ENCODE data around the gene SLC5A9. TPM values are rescaled to one million over a fixed set of nuclear protein-coding genes. Genes with fewer than 3 reads are reported as not detected.

SLC5A9 gene
- polyA plus RNA-seq, 2 of the 4 experiments (the other 2 are of a cell fraction) = 0.03 to 0.21 TPM

DNA sequence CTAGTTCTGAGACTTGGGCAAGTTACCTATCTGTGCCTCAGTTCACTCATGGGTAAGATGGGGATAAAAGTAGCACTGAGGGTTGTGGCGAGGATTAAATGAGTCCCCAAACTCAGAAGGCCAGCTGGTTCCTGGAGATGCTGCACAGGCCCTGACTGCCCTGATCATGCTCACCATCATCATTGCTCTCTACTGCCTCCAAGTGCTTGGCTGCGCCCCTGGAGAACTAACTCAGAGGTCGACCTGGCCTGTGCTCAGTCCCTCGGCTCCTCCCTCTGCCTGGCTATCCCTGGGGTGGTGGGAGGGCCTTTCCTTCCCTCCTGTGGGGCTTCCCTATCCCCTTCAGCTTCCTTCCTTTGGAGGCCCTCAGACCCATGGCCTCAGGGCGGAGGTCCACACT, 5.6 kb downstream of the SLC5A9 start:
- FAIRE-seq = no peak
- ChIA-PET CTCF (interaction anchor here (0.8 kb wide), 1 partner anchor 9 kb away, joined by 3 read pairs; no protein-coding TSS in a partner anchor), POLR2A (no interaction called here)
- Histone ChIP-seq H3K4me2 (no peak overlapping the region), H3K27ac (no peak overlapping the region), H3K4me3 (no peak overlapping the region), H3K4me1 (no peaks in the 10 kb centered on the region), H3K9me3 (no peaks in the 10 kb centered on the region)
- TF ChIP-seq RARB (CRISPR knock-in tag; IDR thresholded peaks at IDR 0.05) = no peak
- TF ChIP-seq CEBPB (IDR thresholded peaks at IDR 0.05) = no peak
- no peak for TF ChIP-seq POLR2AphosphoS2 (conservative IDR thresholded peaks at IDR 0.05; ENCODE audit: low read length)
- TF ChIP-seq, protein P1, sequence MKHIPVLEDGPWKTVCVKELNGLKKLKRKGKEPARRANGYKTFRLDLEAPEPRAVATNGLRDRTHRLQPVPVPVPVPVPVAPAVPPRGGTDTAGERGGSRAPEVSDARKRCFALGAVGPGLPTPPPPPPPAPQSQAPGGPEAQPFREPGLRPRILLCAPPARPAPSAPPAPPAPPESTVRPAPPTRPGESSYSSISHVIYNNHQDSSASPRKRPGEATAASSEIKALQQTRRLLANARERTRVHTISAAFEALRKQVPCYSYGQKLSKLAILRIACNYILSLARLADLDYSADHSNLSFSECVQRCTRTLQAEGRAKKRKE (CRISPR knock-in tag; IDR thresholded peaks at IDR 0.05; ENCODE audit: low read depth) = no peak
- no peak for TF ChIP-seq POLR2A (IDR thresholded peaks at IDR 0.05; ENCODE audit: low read length)
- no peak for TF ChIP-seq JUNB (IDR thresholded peaks at IDR 0.05)
- TF ChIP-seq FOSL2 (IDR thresholded peaks at IDR 0.05) = no peak
- no peak for TF ChIP-seq FOSL2 (CRISPR knock-in tag; IDR thresholded peaks at IDR 0.05)
- TF ChIP-seq, protein P2, sequence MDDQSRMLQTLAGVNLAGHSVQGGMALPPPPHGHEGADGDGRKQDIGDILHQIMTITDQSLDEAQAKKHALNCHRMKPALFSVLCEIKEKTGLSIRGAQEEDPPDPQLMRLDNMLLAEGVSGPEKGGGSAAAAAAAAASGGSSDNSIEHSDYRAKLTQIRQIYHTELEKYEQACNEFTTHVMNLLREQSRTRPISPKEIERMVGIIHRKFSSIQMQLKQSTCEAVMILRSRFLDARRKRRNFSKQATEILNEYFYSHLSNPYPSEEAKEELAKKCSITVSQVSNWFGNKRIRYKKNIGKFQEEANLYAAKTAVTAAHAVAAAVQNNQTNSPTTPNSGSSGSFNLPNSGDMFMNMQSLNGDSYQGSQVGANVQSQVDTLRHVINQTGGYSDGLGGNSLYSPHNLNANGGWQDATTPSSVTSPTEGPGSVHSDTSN (IDR thresholded peaks at IDR 0.05) = no peak
- TF ChIP-seq, protein P3, sequence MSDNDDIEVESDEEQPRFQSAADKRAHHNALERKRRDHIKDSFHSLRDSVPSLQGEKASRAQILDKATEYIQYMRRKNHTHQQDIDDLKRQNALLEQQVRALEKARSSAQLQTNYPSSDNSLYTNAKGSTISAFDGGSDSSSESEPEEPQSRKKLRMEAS (IDR thresholded peaks at IDR 0.05) = no peak
- no peak for TF ChIP-seq TP53 (CRISPR knock-in tag; IDR thresholded peaks at IDR 0.05)
- peak in 1 of 2 experiments; percentile 4 for DNase-seq (ENCODE audit: low read depth in 1 of 2, low spot score in 1 of 2)
- 51% methylated on average over 4 of the region's 5 CpGs for WGBS (ENCODE audit: missing lambda C conversion rate)
- peak in 1 of 2 experiments; percentile 86; a peak in 3 of 6 replicates for ATAC-seq

DNA sequence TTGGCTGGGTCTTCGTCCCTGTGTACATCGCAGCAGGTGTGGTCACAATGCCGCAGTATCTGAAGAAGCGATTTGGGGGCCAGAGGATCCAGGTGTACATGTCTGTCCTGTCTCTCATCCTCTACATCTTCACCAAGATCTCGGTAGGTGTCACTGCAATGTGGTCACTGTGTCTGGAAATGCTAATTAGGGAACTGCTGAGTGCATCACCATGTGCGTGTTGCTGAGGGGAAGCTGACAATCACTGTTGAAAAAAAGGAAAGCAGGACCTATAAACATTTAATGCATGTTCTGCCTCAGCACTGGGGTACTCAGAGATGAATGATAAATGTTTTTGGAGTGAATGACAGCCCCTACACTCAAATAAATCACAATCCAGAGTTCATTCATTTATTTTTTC, 6.8 kb downstream of the SLC5A9 start:
- no peak overlapping the region for H3K4me3 ChIP-seq
- ChIA-PET CTCF (no interaction called here), POLR2A (no interaction called here)
- no peak for FAIRE-seq
- H3K4me1 ChIP-seq = no peaks in the 10 kb centered on the region
- no peak for ATAC-seq
- no peak overlapping the region for H3K27ac ChIP-seq
- 58% methylated on average over 6 of the region's 6 CpGs for WGBS (ENCODE audit: missing lambda C conversion rate)
- no peaks in the 10 kb centered on the region for H3K9me3 ChIP-seq
- DNase-seq (ENCODE audit: low read depth in 1 of 2, low spot score in 1 of 2) = no peak
- no peak overlapping the region for H3K4me2 ChIP-seq
- TF ChIP-seq PHF8 (IDR thresholded peaks at IDR 0.05; ENCODE audit: borderline replicate concordance, low read depth) (no peak), FOXS1 (CRISPR knock-in tag; IDR thresholded peaks at IDR 0.05) (no peak), HDAC2 (IDR thresholded peaks at IDR 0.05) (no peak), RCOR1 (IDR thresholded peaks at IDR 0.05; ENCODE audit: low read depth, low read length) (no peak), RARB (CRISPR knock-in tag; IDR thresholded peaks at IDR 0.05) (no peak), RFX5 (IDR thresholded peaks at IDR 0.05) (no peak), SMC3 (IDR thresholded peaks at IDR 0.05) (no peak), EHMT2 (IDR thresholded peaks at IDR 0.05; ENCODE audit: low read depth) (no peak), TP53 (CRISPR knock-in tag; IDR thresholded peaks at IDR 0.05) (no peak), TFCP2L1 (CRISPR knock-in tag; IDR thresholded peaks at IDR 0.05) (no peak), JUNB (IDR thresholded peaks at IDR 0.05) (no peak)
- TF ChIP-seq, protein P2 (IDR thresholded peaks at IDR 0.05) = no peak
- TF ChIP-seq, protein P4, sequence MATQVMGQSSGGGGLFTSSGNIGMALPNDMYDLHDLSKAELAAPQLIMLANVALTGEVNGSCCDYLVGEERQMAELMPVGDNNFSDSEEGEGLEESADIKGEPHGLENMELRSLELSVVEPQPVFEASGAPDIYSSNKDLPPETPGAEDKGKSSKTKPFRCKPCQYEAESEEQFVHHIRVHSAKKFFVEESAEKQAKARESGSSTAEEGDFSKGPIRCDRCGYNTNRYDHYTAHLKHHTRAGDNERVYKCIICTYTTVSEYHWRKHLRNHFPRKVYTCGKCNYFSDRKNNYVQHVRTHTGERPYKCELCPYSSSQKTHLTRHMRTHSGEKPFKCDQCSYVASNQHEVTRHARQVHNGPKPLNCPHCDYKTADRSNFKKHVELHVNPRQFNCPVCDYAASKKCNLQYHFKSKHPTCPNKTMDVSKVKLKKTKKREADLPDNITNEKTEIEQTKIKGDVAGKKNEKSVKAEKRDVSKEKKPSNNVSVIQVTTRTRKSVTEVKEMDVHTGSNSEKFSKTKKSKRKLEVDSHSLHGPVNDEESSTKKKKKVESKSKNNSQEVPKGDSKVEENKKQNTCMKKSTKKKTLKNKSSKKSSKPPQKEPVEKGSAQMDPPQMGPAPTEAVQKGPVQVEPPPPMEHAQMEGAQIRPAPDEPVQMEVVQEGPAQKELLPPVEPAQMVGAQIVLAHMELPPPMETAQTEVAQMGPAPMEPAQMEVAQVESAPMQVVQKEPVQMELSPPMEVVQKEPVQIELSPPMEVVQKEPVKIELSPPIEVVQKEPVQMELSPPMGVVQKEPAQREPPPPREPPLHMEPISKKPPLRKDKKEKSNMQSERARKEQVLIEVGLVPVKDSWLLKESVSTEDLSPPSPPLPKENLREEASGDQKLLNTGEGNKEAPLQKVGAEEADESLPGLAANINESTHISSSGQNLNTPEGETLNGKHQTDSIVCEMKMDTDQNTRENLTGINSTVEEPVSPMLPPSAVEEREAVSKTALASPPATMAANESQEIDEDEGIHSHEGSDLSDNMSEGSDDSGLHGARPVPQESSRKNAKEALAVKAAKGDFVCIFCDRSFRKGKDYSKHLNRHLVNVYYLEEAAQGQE (IDR thresholded peaks at IDR 0.05) = no peak
- TF ChIP-seq, protein P5, sequence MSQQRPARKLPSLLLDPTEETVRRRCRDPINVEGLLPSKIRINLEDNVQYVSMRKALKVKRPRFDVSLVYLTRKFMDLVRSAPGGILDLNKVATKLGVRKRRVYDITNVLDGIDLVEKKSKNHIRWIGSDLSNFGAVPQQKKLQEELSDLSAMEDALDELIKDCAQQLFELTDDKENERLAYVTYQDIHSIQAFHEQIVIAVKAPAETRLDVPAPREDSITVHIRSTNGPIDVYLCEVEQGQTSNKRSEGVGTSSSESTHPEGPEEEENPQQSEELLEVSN (IDR thresholded peaks at IDR 0.05; ENCODE audit: borderline replicate concordance, low read depth) = no peak
- TF ChIP-seq, protein P1 (CRISPR knock-in tag; IDR thresholded peaks at IDR 0.05; ENCODE audit: low read depth) = no peak
- TF ChIP-seq, protein P6, sequence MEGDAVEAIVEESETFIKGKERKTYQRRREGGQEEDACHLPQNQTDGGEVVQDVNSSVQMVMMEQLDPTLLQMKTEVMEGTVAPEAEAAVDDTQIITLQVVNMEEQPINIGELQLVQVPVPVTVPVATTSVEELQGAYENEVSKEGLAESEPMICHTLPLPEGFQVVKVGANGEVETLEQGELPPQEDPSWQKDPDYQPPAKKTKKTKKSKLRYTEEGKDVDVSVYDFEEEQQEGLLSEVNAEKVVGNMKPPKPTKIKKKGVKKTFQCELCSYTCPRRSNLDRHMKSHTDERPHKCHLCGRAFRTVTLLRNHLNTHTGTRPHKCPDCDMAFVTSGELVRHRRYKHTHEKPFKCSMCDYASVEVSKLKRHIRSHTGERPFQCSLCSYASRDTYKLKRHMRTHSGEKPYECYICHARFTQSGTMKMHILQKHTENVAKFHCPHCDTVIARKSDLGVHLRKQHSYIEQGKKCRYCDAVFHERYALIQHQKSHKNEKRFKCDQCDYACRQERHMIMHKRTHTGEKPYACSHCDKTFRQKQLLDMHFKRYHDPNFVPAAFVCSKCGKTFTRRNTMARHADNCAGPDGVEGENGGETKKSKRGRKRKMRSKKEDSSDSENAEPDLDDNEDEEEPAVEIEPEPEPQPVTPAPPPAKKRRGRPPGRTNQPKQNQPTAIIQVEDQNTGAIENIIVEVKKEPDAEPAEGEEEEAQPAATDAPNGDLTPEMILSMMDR (IDR thresholded peaks at IDR 0.05) = no peak
- TF ChIP-seq, protein P7, sequence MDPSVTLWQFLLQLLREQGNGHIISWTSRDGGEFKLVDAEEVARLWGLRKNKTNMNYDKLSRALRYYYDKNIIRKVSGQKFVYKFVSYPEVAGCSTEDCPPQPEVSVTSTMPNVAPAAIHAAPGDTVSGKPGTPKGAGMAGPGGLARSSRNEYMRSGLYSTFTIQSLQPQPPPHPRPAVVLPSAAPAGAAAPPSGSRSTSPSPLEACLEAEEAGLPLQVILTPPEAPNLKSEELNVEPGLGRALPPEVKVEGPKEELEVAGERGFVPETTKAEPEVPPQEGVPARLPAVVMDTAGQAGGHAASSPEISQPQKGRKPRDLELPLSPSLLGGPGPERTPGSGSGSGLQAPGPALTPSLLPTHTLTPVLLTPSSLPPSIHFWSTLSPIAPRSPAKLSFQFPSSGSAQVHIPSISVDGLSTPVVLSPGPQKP (IDR thresholded peaks at IDR 0.05; ENCODE audit: low read depth, low read length) = no peak

Data from A549 (cell line).